ENCODE data around the gene MTA3. TPM values are rescaled to one million over a fixed set of nuclear protein-coding genes. Genes with fewer than 3 reads are reported as not detected.
A peak's percentile ranks its signal among the peaks of the same experiment; 100 is the strongest.
"Not testable (repeated sequence)": the region's sequence is repeated elsewhere in the genome, so short reads cannot be mapped to it uniquely, and the experiment has no call there.

The MTA3 gene
- total RNA-seq, 4 donors from 2014 or later, result 40.0 to 73.2 (median 54.3) TPM

DNA sequence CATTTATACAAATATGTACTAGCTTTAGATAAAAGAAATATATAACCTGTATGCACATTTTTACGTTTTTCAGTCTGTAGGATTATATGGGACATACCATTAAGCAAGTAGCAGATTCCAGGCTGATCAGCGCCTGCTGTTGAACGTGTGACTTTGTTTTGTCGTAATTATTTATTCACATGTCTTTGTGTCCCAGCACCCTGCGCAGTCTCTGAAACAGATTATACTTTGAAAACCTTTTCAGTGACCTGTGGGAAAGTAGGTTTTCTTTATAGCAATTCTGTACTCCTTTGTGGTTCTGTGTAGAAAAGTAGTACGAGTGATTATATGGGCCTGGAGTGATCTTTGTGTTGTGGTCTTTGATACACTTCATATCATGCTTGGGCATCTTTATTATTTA, 68.5 kb downstream of the MTA3 start:
- in situ Hi-C loops (cut with MboI; ENCODE audit: low pct_ligation_motif_present in 1 of 4, low pct_unique_long_range_greater_than_20kb in 1 of 4, low sequenced_read_pairs in 3 of 4), result no loop called here

GRCh38 chr2:42638080-42638784, 69.8 kb downstream of the MTA3 start:
- Histone ChIP-seq H3K4me1 (peaks cover 6 to 22% (median 11%) of the 10 kb centered on the region in 4 donors), H3K27ac (no peak overlapping the region), H3K36me3 (no peaks in the 10 kb centered on the region), H3K9me3 (no peaks in the 10 kb centered on the region), H3K27me3 (no peaks in the 10 kb centered on the region), H3K4me3 (no peak overlapping the region)
- in situ Hi-C loops (cut with MboI; ENCODE audit: low pct_ligation_motif_present in 1 of 4, low pct_unique_long_range_greater_than_20kb in 1 of 4, low sequenced_read_pairs in 3 of 4), result no loop called here
- 85 to 95% methylated on average over 5 to 7 of the region's 7 CpGs for WGBS, 2 donors (ENCODE audit: low coverage in 1 of 2)
- TF ChIP-seq EP300 (IDR thresholded peaks at IDR 0.05; ENCODE audit: low read depth) (no peak), POLR2AphosphoS5 (IDR thresholded peaks at IDR 0.05) (no peak), CTCF (IDR thresholded peaks at IDR 0.05) (no peak), POLR2A (IDR thresholded peaks at IDR 0.05) (no peak)
- no peak for DNase-seq
- intact Hi-C loops (cut with DNase I; ENCODE audit: low total_unique reads), result no loop called here

More for the DNA sequence above, 68.5 kb downstream of the MTA3 start:
- peaks cover 5 to 15% (median 7%) of the 10 kb centered on the region in 4 donors for H3K4me1 ChIP-seq
- H3K27me3 ChIP-seq, result no peaks in the 10 kb centered on the region
- no peak for TF ChIP-seq POLR2A (IDR thresholded peaks at IDR 0.05)
- no peak for TF ChIP-seq CTCF (IDR thresholded peaks at IDR 0.05)
- no peak for TF ChIP-seq EP300 (IDR thresholded peaks at IDR 0.05; ENCODE audit: low read depth)
- TF ChIP-seq POLR2AphosphoS5 (IDR thresholded peaks at IDR 0.05), result no peak
- DNase-seq, result no peak
- H3K9me3 ChIP-seq, result no peaks in the 10 kb centered on the region
- H3K27ac ChIP-seq, result no peak overlapping the region
- H3K4me3 ChIP-seq, result no peak overlapping the region
- intact Hi-C loops (cut with DNase I; ENCODE audit: low total_unique reads), result no loop called here
- no peaks in the 10 kb centered on the region for H3K36me3 ChIP-seq
- 90 to 94% methylated on average over 6 of the region's 6 CpGs for WGBS, 2 donors (ENCODE audit: low coverage in 1 of 2)

GRCh38 chr2:42639340-42640077, 71.1 kb downstream of the MTA3 start:
- Histone ChIP-seq H3K9me3 (no peaks in the 10 kb centered on the region), H3K27ac (peak overlapping the region in 3 of 4 donors; percentile 38 to 60 (median 57)), H3K36me3 (peaks cover 0 to 4% (median 0%) of the 10 kb centered on the region in 4 donors), H3K27me3 (no peaks in the 10 kb centered on the region), H3K4me1 (peaks cover 8 to 34% (median 17%) of the 10 kb centered on the region in 4 donors), H3K4me3 (peak overlapping the region in 2 of 4 donors; percentile 3 to 26)
- in situ Hi-C loops (cut with MboI; ENCODE audit: low pct_ligation_motif_present in 1 of 4, low pct_unique_long_range_greater_than_20kb in 1 of 4, low sequenced_read_pairs in 3 of 4) (no loop called here), intact Hi-C loops (cut with DNase I; ENCODE audit: low total_unique reads) (no loop called here)
- 36 to 42% methylated on average over 3 to 5 of the region's 5 CpGs for WGBS, 2 donors (ENCODE audit: low coverage in 1 of 2)
- no peak for DNase-seq
- no peak for TF ChIP-seq CTCF (IDR thresholded peaks at IDR 0.05)
- TF ChIP-seq EP300 (IDR thresholded peaks at IDR 0.05; ENCODE audit: low read depth), result no peak
- no peak for TF ChIP-seq POLR2AphosphoS5 (IDR thresholded peaks at IDR 0.05)

DNA sequence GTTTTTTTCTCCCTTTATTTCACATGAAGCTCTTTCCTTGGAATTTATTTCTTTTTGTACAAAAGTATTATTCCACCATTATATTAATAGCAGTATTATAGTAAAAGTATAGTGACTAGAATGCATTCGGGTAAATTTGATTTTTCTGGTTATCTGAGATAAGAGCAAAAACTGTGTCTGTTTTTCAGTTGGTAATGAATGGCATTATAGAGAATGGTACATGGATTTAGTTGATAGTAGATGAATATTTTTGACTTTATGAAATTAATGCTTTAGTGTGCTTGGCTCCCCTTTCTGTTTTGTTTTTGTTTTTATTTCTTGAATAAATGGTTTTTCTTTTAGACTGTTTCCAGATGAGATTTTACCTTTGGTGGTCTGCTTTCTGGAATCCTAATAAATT, 71.8 kb downstream of the MTA3 start:
- no peak overlapping the region for H3K27ac ChIP-seq
- in situ Hi-C loops (cut with MboI; ENCODE audit: low pct_ligation_motif_present in 1 of 4, low pct_unique_long_range_greater_than_20kb in 1 of 4, low sequenced_read_pairs in 3 of 4), result no loop called here
- WGBS, 2 donors (ENCODE audit: low coverage in 1 of 2), result 77 to 93% methylated on average over 1 of the region's 1 CpG

DNA sequence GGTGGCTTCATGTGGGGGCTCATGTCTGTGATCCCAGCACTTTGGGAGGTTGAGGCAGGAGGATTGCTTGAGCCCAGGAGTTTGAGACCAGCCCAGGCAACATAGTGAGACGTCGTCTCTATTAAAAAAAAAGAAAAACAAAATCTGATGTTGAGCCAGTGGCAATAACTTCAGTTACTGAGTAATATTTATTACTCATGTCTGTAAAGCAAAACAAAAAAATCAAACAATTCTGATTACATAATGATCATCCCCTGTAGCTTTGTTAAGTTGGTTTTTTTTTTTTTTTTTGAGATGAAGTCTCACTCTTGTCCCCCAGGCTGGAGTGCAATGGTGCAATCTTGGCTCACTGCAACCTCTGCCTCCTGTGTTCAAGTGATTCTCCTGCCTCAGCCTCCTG, 73.9 kb downstream of the MTA3 start:
- H3K27ac ChIP-seq; H3K9me3 ChIP-seq; in situ Hi-C loops (cut with MboI; ENCODE audit: low pct_ligation_motif_present in 1 of 4, low pct_unique_long_range_greater_than_20kb in 1 of 4, low sequenced_read_pairs in 3 of 4); DNase-seq; H3K36me3 ChIP-seq; H3K4me3 ChIP-seq; H3K27me3 ChIP-seq; intact Hi-C loops (cut with DNase I; ENCODE audit: low total_unique reads): not testable (repeated sequence)
- 65 to 80% methylated on average over 2 of the region's 2 CpGs for WGBS, 2 donors (ENCODE audit: low coverage in 1 of 2)
- H3K4me1 ChIP-seq, result peaks cover 8 to 37% (median 19%) of the 10 kb centered on the region in 4 donors

More for the DNA sequence above, 71.8 kb downstream of the MTA3 start:
- intact Hi-C loops (cut with DNase I; ENCODE audit: low total_unique reads), result no loop called here
- TF ChIP-seq POLR2AphosphoS5 (IDR thresholded peaks at IDR 0.05) (no peak), CTCF (IDR thresholded peaks at IDR 0.05) (no peak), POLR2A (IDR thresholded peaks at IDR 0.05) (no peak), EP300 (IDR thresholded peaks at IDR 0.05; ENCODE audit: low read depth) (no peak)
- no peak overlapping the region for H3K4me3 ChIP-seq
- peaks cover 0 to 4% (median under 1%) of the 10 kb centered on the region in 4 donors for H3K36me3 ChIP-seq
- DNase-seq, result no peak
- H3K27me3 ChIP-seq, result no peaks in the 10 kb centered on the region
- H3K9me3 ChIP-seq, result no peaks in the 10 kb centered on the region
- peaks cover 8 to 37% (median 19%) of the 10 kb centered on the region in 4 donors for H3K4me1 ChIP-seq

Measured in transverse colon (tissue), 4 donors.